Sigmoid colon (tissue), 4 donors: ENCODE data around the gene SLC39A7.

ENCODE experiments used
- EP300 ChIP-seq, 4 donors: sonication (generic); formaldehyde crosslinking; IDR thresholded peaks; one replicate each; pipeline ENCODE4 v1.6.1; 2017; ENCODE audit warnings: antibody characterized with exemption in 4 of 4
- POLR2A ChIP-seq, 2 donors: fragments of 450-650 bp; IDR thresholded peaks; one replicate each; pipeline ENCODE4 v1.6.1; 2016; ENCODE audit warnings: antibody characterized with exemption in 2 of 2, mild to moderate bottlenecking in 2 of 2, moderate library complexity in 2 of 2
- POLR2AphosphoS5 ChIP-seq, 4 donors: sonication (generic); formaldehyde crosslinking; IDR thresholded peaks; one replicate each; pipeline ENCODE4 v1.6.1; 2017; ENCODE audit warnings: antibody characterized with exemption in 4 of 4
- TF ChIP-seq, protein P1 (sequence below), 4 experiments: fragments of 450-650 bp in 3 of 4; fragments of 200-600 bp in 1 of 4; IDR thresholded peaks; one replicate each; pipeline ENCODE4 v1.5.1; 2016 to 2019; ENCODE audit warnings: antibody characterized with exemption in 4 of 4, mild to moderate bottlenecking in 3 of 4, moderate library complexity in 2 of 4

DNA sequence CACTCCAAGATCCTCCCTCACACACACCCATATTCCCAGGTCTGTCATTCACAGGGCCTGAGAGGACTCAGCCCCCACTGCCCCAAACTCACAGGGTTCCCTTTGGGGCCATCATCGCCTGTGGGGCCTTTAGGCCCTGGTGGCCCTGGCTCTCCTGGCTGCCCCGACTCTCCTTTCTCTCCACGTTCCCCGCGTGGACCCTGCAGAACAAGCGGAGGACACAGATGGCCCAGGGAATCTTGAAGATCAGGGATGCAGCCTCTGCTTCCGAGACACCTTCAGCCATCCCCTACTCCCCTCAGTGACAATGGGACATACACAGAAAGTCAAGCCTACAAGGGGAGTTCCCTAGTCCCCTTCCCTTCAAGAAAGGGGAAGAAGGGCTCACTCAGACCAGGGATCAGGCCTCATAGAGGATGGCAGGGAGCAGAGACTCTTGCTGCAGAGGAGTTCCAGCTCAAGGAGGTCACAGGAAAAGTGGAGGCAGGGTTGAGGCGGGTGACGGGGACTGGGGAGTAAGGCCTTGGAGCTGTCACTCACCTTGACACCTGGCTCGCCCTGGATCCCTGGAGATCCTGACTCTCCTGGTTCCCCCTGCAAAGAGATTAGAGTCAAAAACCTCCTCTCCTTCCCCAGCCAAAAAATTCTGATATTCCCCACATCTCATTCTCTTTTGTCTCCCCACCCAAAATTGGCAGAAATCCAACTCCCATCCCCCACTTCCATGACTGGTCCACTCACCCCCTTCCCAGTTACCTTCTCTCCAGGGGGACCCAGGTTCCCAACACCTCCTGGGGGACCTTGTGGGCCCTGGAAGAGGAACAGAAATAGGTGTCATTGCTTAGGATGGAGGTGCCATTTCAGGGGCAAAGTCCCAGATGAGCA is 31.1 kb upstream of the SLC39A7 start:
- TF ChIP-seq POLR2AphosphoS5 (IDR thresholded peaks at IDR 0.05) (no peak), POLR2A (IDR thresholded peaks at IDR 0.05) (no peak), EP300 (IDR thresholded peaks at IDR 0.05) (no peak)
- TF ChIP-seq, protein P1, sequence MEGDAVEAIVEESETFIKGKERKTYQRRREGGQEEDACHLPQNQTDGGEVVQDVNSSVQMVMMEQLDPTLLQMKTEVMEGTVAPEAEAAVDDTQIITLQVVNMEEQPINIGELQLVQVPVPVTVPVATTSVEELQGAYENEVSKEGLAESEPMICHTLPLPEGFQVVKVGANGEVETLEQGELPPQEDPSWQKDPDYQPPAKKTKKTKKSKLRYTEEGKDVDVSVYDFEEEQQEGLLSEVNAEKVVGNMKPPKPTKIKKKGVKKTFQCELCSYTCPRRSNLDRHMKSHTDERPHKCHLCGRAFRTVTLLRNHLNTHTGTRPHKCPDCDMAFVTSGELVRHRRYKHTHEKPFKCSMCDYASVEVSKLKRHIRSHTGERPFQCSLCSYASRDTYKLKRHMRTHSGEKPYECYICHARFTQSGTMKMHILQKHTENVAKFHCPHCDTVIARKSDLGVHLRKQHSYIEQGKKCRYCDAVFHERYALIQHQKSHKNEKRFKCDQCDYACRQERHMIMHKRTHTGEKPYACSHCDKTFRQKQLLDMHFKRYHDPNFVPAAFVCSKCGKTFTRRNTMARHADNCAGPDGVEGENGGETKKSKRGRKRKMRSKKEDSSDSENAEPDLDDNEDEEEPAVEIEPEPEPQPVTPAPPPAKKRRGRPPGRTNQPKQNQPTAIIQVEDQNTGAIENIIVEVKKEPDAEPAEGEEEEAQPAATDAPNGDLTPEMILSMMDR (IDR thresholded peaks at IDR 0.05), result no peak
